Progenitor cell of endocrine pancreas (in vitro differentiated cells): ENCODE data around the gene ADAM30. TPM values are rescaled to one million over a fixed set of nuclear protein-coding genes. Genes with fewer than 3 reads are reported as not detected.

Experiments
- DNase-seq: peaks from one replicate; pipeline ENCODE4 v3.0.0; 2021; ENCODE audit warnings: low spot score; ENCODE audit not compliant: unreplicated experiment
- H3K27ac Mint-ChIP-seq: 2 replicates; pipeline ENCODE4 v1.8.0; 2021; ENCODE audit warnings: mild to moderate bottlenecking, moderate library complexity, mixed read lengths
- H3K27me3 Mint-ChIP-seq: 2 replicates; pipeline ENCODE4 v1.8.0; 2021; ENCODE audit warnings: mixed read lengths
- H3K36me3 Mint-ChIP-seq: 2 replicates; pipeline ENCODE4 v1.8.0; 2022; ENCODE audit warnings: mixed read lengths; ENCODE audit not compliant: insufficient read depth
- H3K4me1 Mint-ChIP-seq: 2 replicates; pipeline ENCODE4 v1.8.0; 2021; ENCODE audit warnings: low read depth, mixed read lengths
- H3K4me3 Mint-ChIP-seq: 2 replicates; pipeline ENCODE4 v1.8.0; 2021; ENCODE audit warnings: low read depth, mild to moderate bottlenecking, moderate library complexity, mixed read lengths
- H3K9me3 Mint-ChIP-seq: 2 replicates; pipeline ENCODE4 v1.8.0; 2021; ENCODE audit warnings: low read depth, mixed read lengths
- total RNA-seq: library from RNA; stranded (reverse); gene quantifications from 2 replicates; pipeline ENCODE4 v1.2.1, GENCODE V29; 2021
- TF ChIP-seq, protein P1 (sequence below): fragments of 200-600 bp; sonication (generic); IDR thresholded peaks from one replicate; pipeline ENCODE4 v1.5.0; 2021; ENCODE audit warnings: antibody characterized with exemption, mild to moderate bottlenecking; ENCODE audit not compliant: unreplicated experiment

Gene ADAM30
- total RNA-seq, 1 donor from 2014 or later: not detected

DNA sequence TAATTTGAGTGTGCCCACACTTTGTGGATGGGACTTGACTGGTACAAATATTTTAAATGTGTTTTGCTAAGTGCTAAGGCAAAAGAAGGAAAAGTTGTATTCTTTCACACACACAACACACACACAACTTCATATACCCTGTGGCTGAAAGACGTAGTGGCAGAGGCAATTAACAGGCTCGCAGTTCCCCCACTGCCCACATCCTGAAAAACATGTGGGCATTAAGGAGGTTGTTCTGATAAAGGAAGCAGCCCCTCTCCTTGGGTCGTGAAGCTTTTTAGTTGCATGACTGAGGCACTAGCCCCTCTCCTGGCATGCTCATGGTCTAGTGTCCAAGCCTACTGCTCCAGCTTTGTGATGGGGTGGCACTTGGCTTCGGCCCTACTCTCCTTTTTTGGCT lies 14.3 kb upstream of the ADAM30 start:
- no peak for DNase-seq
- Mint-ChIP-seq H3K27me3 (peaks cover 74% of the 10 kb centered on the region), H3K27ac (no peak overlapping the region), H3K4me1 (peaks cover 11% of the 10 kb centered on the region), H3K36me3 (peaks cover 23% of the 10 kb centered on the region), H3K9me3 (peaks cover 5% of the 10 kb centered on the region), H3K4me3 (no peak overlapping the region)
- TF ChIP-seq, protein P1, sequence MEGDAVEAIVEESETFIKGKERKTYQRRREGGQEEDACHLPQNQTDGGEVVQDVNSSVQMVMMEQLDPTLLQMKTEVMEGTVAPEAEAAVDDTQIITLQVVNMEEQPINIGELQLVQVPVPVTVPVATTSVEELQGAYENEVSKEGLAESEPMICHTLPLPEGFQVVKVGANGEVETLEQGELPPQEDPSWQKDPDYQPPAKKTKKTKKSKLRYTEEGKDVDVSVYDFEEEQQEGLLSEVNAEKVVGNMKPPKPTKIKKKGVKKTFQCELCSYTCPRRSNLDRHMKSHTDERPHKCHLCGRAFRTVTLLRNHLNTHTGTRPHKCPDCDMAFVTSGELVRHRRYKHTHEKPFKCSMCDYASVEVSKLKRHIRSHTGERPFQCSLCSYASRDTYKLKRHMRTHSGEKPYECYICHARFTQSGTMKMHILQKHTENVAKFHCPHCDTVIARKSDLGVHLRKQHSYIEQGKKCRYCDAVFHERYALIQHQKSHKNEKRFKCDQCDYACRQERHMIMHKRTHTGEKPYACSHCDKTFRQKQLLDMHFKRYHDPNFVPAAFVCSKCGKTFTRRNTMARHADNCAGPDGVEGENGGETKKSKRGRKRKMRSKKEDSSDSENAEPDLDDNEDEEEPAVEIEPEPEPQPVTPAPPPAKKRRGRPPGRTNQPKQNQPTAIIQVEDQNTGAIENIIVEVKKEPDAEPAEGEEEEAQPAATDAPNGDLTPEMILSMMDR: no peak

DNA sequence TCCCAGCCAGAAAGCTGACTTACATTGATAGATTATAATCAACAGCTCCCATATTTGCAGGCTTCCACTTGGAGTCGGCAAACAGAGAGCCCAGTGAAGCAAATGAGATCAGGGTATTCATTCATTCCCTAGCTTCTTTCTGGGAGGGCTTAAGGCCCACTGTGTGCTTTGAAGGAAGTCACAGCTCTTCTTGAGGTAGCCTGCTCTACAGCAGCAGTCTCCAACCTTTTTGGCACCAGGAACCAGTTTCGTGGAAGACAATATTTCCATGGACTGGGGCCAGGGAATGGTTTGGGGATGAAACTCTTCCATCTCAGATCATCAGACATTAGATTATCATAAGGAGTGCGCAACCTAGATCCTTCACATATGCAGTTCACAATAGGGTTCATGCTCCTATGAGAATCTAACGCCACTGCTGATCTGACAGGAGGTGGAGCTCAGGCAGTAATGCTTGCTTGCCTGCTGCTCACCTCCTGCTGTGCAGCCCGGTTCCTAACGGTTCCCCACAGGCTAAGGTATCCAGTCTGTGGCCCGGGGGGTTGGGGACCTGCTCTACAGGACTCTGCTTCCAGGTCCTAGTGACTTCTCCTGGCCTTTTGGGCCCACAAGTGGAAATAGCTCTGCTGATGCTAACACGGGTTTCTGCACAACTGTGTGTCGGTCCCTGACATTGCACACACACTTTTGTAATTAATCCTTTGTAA lies 13.7 kb upstream of the ADAM30 start:
- Mint-ChIP-seq H3K9me3 (peaks cover 6% of the 10 kb centered on the region), H3K36me3 (peaks cover 17% of the 10 kb centered on the region), H3K4me3 (no peak overlapping the region), H3K4me1 (peaks cover 9% of the 10 kb centered on the region), H3K27me3 (peaks cover 73% of the 10 kb centered on the region), H3K27ac (no peak overlapping the region)
- no peak for DNase-seq
- TF ChIP-seq, protein P1: no peak

DNA sequence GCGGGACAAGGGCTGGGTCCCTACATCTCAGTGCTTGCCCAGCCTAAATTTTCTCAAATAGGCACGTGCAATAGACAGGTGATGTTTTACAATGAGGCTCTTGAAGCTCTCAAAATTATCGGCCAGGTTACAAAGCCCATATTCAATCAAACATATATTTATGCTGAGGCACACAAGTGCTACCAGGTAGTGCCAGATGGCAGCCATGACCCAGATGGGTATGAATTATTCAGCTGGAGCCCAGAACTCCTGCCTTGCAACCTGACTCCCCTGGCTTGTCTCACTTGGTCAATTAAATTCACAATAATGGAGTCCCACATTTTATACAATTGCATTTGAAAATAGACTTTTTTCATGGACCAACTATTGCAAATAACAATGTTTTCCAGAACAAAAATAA lies 12.3 kb upstream of the ADAM30 start:
- Mint-ChIP-seq H3K4me1 (peaks cover 9% of the 10 kb centered on the region), H3K36me3 (peaks cover 6% of the 10 kb centered on the region), H3K27ac (no peak overlapping the region), H3K27me3 (peaks cover 68% of the 10 kb centered on the region), H3K9me3 (peaks cover 9% of the 10 kb centered on the region), H3K4me3 (no peak overlapping the region)
- TF ChIP-seq, protein P1: no peak
- DNase-seq: no peak

- Mint-ChIP-seq H3K36me3 (peaks cover 6% of the 10 kb centered on the region), H3K4me3 (no peak overlapping the region), H3K27me3 (peaks cover 75% of the 10 kb centered on the region), H3K9me3 (peaks cover 9% of the 10 kb centered on the region), H3K27ac (no peak overlapping the region), H3K4me1 (no peaks in the 10 kb centered on the region)
- DNase-seq: no peak
- TF ChIP-seq, protein P1: no peak
Observed at GRCh38 chr1:119906927-119907652, 10.8 kb upstream of the ADAM30 start.

DNA sequence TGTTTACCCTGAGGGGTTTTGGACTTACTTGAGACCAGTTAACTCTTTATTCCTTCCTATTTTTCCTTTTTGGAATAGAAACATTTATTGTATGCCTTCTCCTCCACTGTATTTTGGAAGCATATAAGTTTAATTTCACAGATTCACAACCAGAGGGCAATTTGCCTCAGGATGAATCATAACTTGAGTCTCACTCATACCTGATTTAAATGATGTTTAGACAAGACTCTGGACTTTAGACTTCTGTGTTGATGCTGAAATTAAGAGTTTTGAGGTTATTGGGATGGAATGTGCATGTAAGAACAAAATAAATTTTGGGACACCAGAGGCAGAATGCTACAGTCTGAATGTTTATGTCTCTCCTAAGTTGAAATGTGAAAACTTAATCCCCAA lies 7.1 kb upstream of the ADAM30 start:
- Mint-ChIP-seq H3K4me1 (no peaks in the 10 kb centered on the region), H3K9me3 (peaks cover 9% of the 10 kb centered on the region), H3K27me3 (peaks cover 61% of the 10 kb centered on the region), H3K4me3 (no peak overlapping the region), H3K27ac (no peak overlapping the region), H3K36me3 (peaks cover 5% of the 10 kb centered on the region)
- TF ChIP-seq, protein P1: no peak
- DNase-seq: no peak
